ENCODE data around the gene DOCK10. TPM values are rescaled to one million over a fixed set of nuclear protein-coding genes. Genes with fewer than 3 reads are reported as not detected.
A peak's percentile ranks its signal among the peaks of the same experiment; 100 is the strongest.

The DOCK10 gene
- total and polyA plus RNA-seq, 7 donors, result 3.0 to 11.4 (median 5.4) TPM

- intact Hi-C loops (cut with DNase I), result no loop called here
- Histone ChIP-seq H3K36me3 (no peaks in the 10 kb centered on the region), H3K4me1 (no peaks in the 10 kb centered on the region), H3K4me3 (no peak overlapping the region), H3K27ac (no peak overlapping the region), H3K9me3 (no peaks in the 10 kb centered on the region), H3K27me3 (no peaks in the 10 kb centered on the region)
- no peak for TF ChIP-seq CTCF (IDR thresholded peaks at IDR 0.05)
- TF ChIP-seq EP300 (IDR thresholded peaks at IDR 0.05), result no peak
- no peak for TF ChIP-seq POLR2AphosphoS5 (IDR thresholded peaks at IDR 0.05)
- no peak for TF ChIP-seq POLR2A (IDR thresholded peaks at IDR 0.05)
- 65 to 83% methylated on average over 2 of the region's 2 CpGs for WGBS, 2 donors
- DNase-seq, result no peak
These were observed 100.3 kb downstream of the DOCK10 start for GRCh38 chr2:224941960-224942359.

- no peak overlapping the region for H3K27ac ChIP-seq
- 92 to 94% methylated on average over 3 of the region's 3 CpGs for WGBS, 2 donors
- intact Hi-C loops (cut with DNase I), result no loop called here
These were observed 101.7 kb downstream of the DOCK10 start for GRCh38 chr2:224940618-224941017.

GRCh38 chr2:224938651-224939182 lies 103.6 kb downstream of the DOCK10 start:
- intact Hi-C loops (cut with DNase I), result no loop called here
- no peak for TF ChIP-seq EP300 (IDR thresholded peaks at IDR 0.05)
- TF ChIP-seq CTCF (IDR thresholded peaks at IDR 0.05), result no peak
- no peak for TF ChIP-seq POLR2A (IDR thresholded peaks at IDR 0.05)
- no peak for TF ChIP-seq POLR2AphosphoS5 (IDR thresholded peaks at IDR 0.05)
- no peak for DNase-seq
- Histone ChIP-seq H3K36me3 (no peaks in the 10 kb centered on the region), H3K4me3 (no peak overlapping the region), H3K27me3 (no peaks in the 10 kb centered on the region), H3K9me3 (no peaks in the 10 kb centered on the region), H3K27ac (peak overlapping the region in 1 of 4 donors; percentile 1), H3K4me1 (peaks cover 0 to 5% (median 0%) of the 10 kb centered on the region in 4 donors)
- WGBS, 2 donors, result 31 to 35% methylated on average over 6 of the region's 6 CpGs

More at GRCh38 chr2:224940618-224941017, 101.7 kb downstream of the DOCK10 start:
- Histone ChIP-seq H3K4me1 (no peaks in the 10 kb centered on the region), H3K27me3 (no peaks in the 10 kb centered on the region), H3K4me3 (no peak overlapping the region), H3K36me3 (no peaks in the 10 kb centered on the region), H3K9me3 (no peaks in the 10 kb centered on the region)
- TF ChIP-seq POLR2AphosphoS5 (IDR thresholded peaks at IDR 0.05) (no peak), CTCF (IDR thresholded peaks at IDR 0.05) (no peak), EP300 (IDR thresholded peaks at IDR 0.05) (no peak), POLR2A (IDR thresholded peaks at IDR 0.05) (no peak)
- DNase-seq, result no peak

- WGBS, 2 donors, result 58 to 89% methylated on average over 5 of the region's 5 CpGs
- Histone ChIP-seq H3K4me1 (peaks cover 0 to 5% (median 0%) of the 10 kb centered on the region in 4 donors), H3K36me3 (no peaks in the 10 kb centered on the region), H3K27ac (no peak overlapping the region), H3K9me3 (no peaks in the 10 kb centered on the region), H3K27me3 (no peaks in the 10 kb centered on the region), H3K4me3 (no peak overlapping the region)
- intact Hi-C loops (cut with DNase I), result no loop called here
- no peak for TF ChIP-seq POLR2AphosphoS5 (IDR thresholded peaks at IDR 0.05)
- no peak for TF ChIP-seq CTCF (IDR thresholded peaks at IDR 0.05)
- no peak for TF ChIP-seq EP300 (IDR thresholded peaks at IDR 0.05)
- TF ChIP-seq POLR2A (IDR thresholded peaks at IDR 0.05), result no peak
- DNase-seq, result no peak
These were observed 104.4 kb downstream of the DOCK10 start for GRCh38 chr2:224937887-224938286.

Data from sigmoid colon (tissue), 7 donors.